SK-N-MC (cell line): ENCODE measurements around the gene MED31.
"Not testable (repeated sequence)": the region's sequence is repeated elsewhere in the genome, so short reads cannot be mapped to it uniquely, and the experiment has no call there.

Experiments used
- DNase-seq: peaks from one replicate; pipeline ENCODE4 v3.0.0-alpha.2; 2011; ENCODE audit warnings: low read depth, low spot score
- H3K27ac ChIP-seq: fragments of 200-600 bp; sonication (generic); 2 replicates; pipeline ENCODE4 v1.5.1; 2016; ENCODE audit warnings: mixed run types
- H3K36me3 ChIP-seq: fragments of 200-600 bp; sonication (generic); 2 replicates; pipeline ENCODE4 v1.6.1; 2017; ENCODE audit warnings: antibody characterized with exemption, low read length, mixed read lengths; ENCODE audit not compliant: insufficient read depth
- H3K4me3 ChIP-seq: fragments of 200-600 bp; sonication (generic); 2 replicates; pipeline ENCODE4 v1.5.1; 2016
- H3K9ac ChIP-seq: fragments of 200-600 bp; sonication (generic); 2 replicates; pipeline ENCODE4 v1.8.0; 2017; ENCODE audit warnings: mixed run types, mixed read lengths; ENCODE audit not compliant: insufficient read length
- H3K9me3 ChIP-seq: fragments of 200-600 bp; sonication (generic); 2 replicates; pipeline ENCODE4 v1.6.1; 2017; ENCODE audit warnings: low read depth, mild to moderate bottlenecking, antibody characterized with exemption, low read length, moderate library complexity, mixed read lengths
- EZH2 ChIP-seq: fragments of 200-600 bp; sonication (generic); IDR thresholded peaks from one replicate; pipeline ENCODE4 v1.6.1; 2017; ENCODE audit warnings: antibody characterized with exemption
- FOXP2 ChIP-seq: optimal IDR thresholded peaks from 2 replicates; pipeline ENCODE3; 2011; ENCODE audit warnings: mild to moderate bottlenecking, moderate library complexity; ENCODE audit not compliant: insufficient read depth; ENCODE audit errors: extremely low read length, control extremely low read depth
- POLR2AphosphoS5 ChIP-seq: IDR thresholded peaks from 2 replicates; pipeline ENCODE4 v1.6.1; 2012; ENCODE audit warnings: mild to moderate bottlenecking, low read depth, low read length, borderline replicate concordance

Gene MED31

GRCh38 chr17:6666077-6666521 lies 14.7 kb upstream of the MED31 start:
- Histone ChIP-seq H3K27ac (no peak overlapping the region), H3K9ac (no peak overlapping the region), H3K36me3 (no peaks in the 10 kb centered on the region), H3K4me3 (no peak overlapping the region), H3K9me3 (no peaks in the 10 kb centered on the region)
- TF ChIP-seq POLR2AphosphoS5: no peak
- no peak for TF ChIP-seq FOXP2
- DNase-seq: no peak

DNA sequence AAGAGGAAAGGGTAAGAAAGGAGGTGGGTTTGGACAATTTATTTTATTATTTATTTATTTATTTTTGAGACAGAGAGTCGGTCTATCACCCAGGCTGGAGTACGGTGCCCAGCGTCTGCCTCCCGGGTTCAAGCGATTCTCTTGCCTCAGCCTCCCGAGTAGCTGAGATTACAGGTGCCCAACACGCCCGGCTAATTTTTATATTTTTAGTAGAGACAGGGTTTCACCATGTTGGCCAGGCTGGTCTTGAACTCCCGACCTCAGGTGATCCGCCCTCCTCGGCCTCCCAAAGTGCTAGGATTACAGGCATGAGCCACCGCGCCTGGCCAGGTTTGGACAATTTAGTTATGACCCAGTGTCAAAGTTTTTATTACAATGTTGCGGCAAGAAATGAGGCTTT lies 11.8 kb upstream of the MED31 start:
- H3K9me3 ChIP-seq, DNase-seq, H3K27ac ChIP-seq, H3K36me3 ChIP-seq, H3K4me3 ChIP-seq, H3K9ac ChIP-seq: not testable (repeated sequence)

DNA sequence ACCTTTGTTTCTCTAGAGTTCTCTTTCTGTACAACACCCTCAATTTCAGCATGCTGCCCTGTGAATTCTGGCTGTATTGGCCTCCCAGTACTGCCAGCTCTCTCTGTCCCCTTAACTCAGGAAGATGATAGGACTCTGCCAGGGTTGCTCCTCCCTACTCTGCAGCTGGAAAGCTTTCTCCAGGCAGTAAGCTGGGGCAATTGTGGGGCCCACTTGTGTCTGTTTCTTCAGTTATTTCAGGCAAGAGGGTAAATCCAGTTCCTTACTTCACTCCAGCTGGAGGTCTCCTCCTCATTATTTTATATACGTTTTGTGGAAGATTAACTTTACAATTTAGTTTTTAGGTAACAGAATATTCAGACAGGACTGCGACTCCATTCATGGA lies 10.1 kb upstream of the MED31 start:
- Histone ChIP-seq H3K36me3 (no peaks in the 10 kb centered on the region), H3K9me3 (no peaks in the 10 kb centered on the region), H3K27ac (no peak overlapping the region), H3K4me3 (no peak overlapping the region), H3K9ac (no peak overlapping the region)
- DNase-seq: no peak
- TF ChIP-seq FOXP2 (no peak), POLR2AphosphoS5 (no peak), EZH2 (no peak)

- Histone ChIP-seq H3K9ac (no peak overlapping the region), H3K9me3 (no peaks in the 10 kb centered on the region), H3K27ac (no peak overlapping the region), H3K4me3 (no peak overlapping the region), H3K36me3 (no peaks in the 10 kb centered on the region)
- no peak for DNase-seq
- no peak for TF ChIP-seq FOXP2
- no peak for TF ChIP-seq POLR2AphosphoS5
- no peak for TF ChIP-seq EZH2
Observed at GRCh38 chr17:6660805-6661463, 9.5 kb upstream of the MED31 start.

DNA sequence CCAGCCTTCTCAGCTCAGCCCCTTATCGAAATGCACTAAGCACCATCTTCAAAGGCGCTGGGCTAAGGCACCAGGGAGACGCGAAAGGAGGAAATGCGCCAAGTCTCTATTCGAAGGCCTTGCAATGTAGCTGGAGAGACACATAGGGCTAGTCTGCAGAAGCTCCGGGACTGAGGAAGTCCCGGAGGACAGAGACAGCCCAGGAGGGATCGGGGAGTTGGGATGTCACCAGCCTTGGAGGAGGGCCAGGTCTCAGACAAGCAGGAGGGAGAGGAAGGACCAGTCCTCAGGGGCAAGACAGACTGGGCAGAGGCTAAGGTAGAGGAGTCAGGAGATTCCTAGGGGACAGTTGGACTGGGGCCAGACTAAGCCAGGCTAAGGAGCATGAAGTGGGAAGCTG lies 8.7 kb upstream of the MED31 start:
- H3K36me3 ChIP-seq: no peaks in the 10 kb centered on the region
- H3K27ac ChIP-seq: no peak overlapping the region
- H3K9ac ChIP-seq: no peak overlapping the region
- TF ChIP-seq EZH2 (no peak), FOXP2 (no peak), POLR2AphosphoS5 (no peak)
- H3K4me3 ChIP-seq: no peak overlapping the region
- no peaks in the 10 kb centered on the region for H3K9me3 ChIP-seq
- no peak for DNase-seq

DNA sequence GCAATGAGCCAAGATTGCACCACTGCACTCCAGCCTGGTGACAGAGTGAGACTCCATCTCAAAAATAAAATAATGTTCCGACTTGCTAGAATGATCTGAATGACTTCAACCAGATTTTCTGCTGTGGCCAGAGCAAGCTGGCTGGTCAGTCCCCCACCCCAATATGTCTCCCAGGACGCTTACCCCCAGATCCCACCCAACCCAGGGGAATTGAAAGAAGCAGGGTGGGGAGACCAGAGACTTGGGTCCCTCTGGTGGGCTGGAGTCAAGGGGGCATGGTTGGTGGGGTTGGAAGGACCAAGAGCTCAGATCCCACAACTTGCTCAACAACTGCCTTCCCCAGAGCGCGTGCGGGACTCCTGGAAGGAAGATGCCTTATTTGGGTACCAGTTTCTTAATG lies 7.0 kb upstream of the MED31 start:
- not testable (repeated sequence) for H3K9ac ChIP-seq, H3K36me3 ChIP-seq, H3K4me3 ChIP-seq, DNase-seq, H3K27ac ChIP-seq, H3K9me3 ChIP-seq

- no peak overlapping the region for H3K4me3 ChIP-seq
- no peak overlapping the region for H3K9ac ChIP-seq
- H3K36me3 ChIP-seq: no peaks in the 10 kb centered on the region
- no peak for TF ChIP-seq EZH2
- TF ChIP-seq FOXP2: no peak
- no peak for TF ChIP-seq POLR2AphosphoS5
- H3K9me3 ChIP-seq: no peaks in the 10 kb centered on the region
- H3K27ac ChIP-seq: no peak overlapping the region
- DNase-seq: no peak
Observed at GRCh38 chr17:6657633-6658287, 6.4 kb upstream of the MED31 start.

GRCh38 chr17:6656797-6657632 lies 5.6 kb upstream of the MED31 start:
- H3K4me3 ChIP-seq: not testable (repeated sequence)

DNA sequence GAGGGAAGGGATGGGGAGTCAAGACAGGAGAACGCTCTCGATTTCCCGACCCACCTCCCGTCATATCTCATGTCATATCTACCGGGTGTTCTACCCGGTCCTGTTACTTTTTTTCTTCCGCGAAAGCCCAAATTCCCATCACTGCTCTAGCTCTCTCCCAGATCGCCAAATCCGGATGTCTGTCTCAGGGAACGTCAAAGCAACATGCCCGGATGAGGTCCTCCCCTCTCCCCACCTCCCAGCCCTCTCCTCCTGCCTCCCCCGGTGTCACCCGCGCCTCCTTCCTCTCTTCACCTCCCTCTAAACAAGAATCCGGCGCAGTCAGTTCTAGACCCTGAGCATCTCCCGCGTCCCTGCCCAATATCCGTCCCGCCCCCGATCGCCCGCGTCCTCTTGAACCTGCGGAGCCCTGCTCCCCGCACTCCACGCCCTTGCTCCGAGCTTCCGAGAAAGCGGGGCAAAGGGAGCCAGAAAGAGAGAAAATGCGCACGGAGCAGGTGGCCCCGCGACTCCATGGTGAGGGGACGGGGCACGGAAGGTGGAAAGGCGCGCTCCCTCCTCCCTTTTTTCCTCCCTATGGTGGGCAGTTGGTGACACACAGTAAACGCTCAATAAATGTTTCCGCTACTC lies 4.4 kb upstream of the MED31 start:
- H3K9me3 ChIP-seq, H3K9ac ChIP-seq, H3K27ac ChIP-seq, DNase-seq, H3K4me3 ChIP-seq, H3K36me3 ChIP-seq: not testable (repeated sequence)

More at GRCh38 chr17:6656797-6657632, 5.6 kb upstream of the MED31 start:
- not testable (repeated sequence) for H3K36me3 ChIP-seq, H3K27ac ChIP-seq, H3K9me3 ChIP-seq, DNase-seq, H3K9ac ChIP-seq
